ENCODE measurements around the gene NADSYN1. TPM values are rescaled to one million over a fixed set of nuclear protein-coding genes. Genes with fewer than 3 reads are reported as not detected.

Gene NADSYN1
- total and polyA plus RNA-seq, 5 experiments from 2014 or later, result 24.0 to 197 (median 29.1) TPM

DNA sequence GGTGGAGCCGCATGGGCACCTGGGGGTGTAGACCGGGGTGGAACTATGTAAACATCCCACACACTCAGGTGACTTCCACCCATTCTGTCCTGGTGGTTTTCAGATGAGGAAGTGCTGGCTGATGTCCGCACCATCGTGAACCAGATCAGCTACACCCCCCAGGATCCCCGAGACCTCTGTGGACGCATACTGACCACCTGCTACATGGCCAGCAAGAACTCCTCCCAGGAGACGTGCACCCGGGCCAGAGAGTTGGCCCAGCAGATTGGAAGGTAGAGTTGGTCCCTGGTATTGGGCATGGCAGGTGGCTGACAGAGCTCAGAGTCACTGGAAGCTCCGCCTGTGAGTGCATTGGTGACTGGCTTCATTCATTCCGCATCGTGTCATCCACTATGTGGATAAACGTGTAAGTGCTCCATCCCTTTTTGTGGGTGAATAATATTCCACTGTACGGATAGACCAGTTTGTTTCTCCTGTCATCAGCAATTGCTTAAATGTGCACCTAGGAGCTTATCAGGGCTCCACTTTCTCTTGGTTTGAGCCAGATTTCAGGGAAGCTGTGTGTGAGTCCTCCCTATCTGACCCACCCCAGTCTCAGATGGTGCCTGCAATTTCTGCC, 29.9 kb downstream of the NADSYN1 start:
- Mint-ChIP-seq H3K27ac (no peak overlapping the region), H3K4me3 (no peak overlapping the region), H3K36me3 (peaks cover 6 to 84% (median 43%) of the 10 kb centered on the region in 3 donors), H3K27me3 (no peaks in the 10 kb centered on the region), H3K4me1 (peaks cover 0 to 4% (median 0%) of the 10 kb centered on the region in 4 donors), H3K9me3 (no peaks in the 10 kb centered on the region)
- POLR2A ChIA-PET, result no interaction called here
- ATAC-seq (no peak), DNase-seq (no peak)

DNA sequence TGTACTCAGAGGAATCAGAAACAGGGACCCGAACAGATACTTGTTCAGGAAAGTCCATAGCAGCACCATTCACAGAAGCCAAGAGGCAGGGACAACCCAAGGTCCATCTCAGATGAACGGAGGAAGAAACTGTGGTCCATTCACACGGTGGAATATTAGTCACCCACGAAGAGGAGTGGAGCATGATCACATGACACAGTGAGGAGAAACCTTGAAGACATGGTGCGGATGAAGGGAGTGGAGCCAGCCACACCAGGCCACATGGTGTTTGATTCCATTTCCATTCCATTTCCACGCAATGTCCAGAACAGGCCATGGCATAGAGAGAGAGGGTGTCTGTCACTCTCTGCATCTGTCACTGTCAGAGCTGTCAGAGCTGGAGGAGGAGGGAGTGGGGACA, 30.7 kb downstream of the NADSYN1 start:
- no peak overlapping the region for H3K4me3 Mint-ChIP-seq

GRCh38 chr11:71484248-71485062, 31.5 kb downstream of the NADSYN1 start:
- Mint-ChIP-seq H3K4me3 (no peak overlapping the region), H3K9me3 (no peaks in the 10 kb centered on the region), H3K27ac (peak overlapping the region in 1 of 10 donors; percentile 12), H3K36me3 (peaks cover 9 to 88% (median 49%) of the 10 kb centered on the region in 3 donors), H3K27me3 (no peaks in the 10 kb centered on the region), H3K4me1 (peaks cover 0 to 8% (median 0%) of the 10 kb centered on the region in 4 donors)
- ATAC-seq (no peak), DNase-seq (no peak)
- POLR2A ChIA-PET, result no interaction called here

More for the DNA sequence above, 30.7 kb downstream of the NADSYN1 start:
- POLR2A ChIA-PET, result no interaction called here
- no peaks in the 10 kb centered on the region for H3K27me3 Mint-ChIP-seq
- H3K27ac Mint-ChIP-seq, result no peak overlapping the region
- DNase-seq, result no peak
- no peak for ATAC-seq
- peaks cover 0 to 6% (median 0%) of the 10 kb centered on the region in 4 donors for H3K4me1 Mint-ChIP-seq
- H3K36me3 Mint-ChIP-seq, result peaks cover 9 to 85% (median 49%) of the 10 kb centered on the region in 3 donors
- H3K9me3 Mint-ChIP-seq, result no peaks in the 10 kb centered on the region

DNA sequence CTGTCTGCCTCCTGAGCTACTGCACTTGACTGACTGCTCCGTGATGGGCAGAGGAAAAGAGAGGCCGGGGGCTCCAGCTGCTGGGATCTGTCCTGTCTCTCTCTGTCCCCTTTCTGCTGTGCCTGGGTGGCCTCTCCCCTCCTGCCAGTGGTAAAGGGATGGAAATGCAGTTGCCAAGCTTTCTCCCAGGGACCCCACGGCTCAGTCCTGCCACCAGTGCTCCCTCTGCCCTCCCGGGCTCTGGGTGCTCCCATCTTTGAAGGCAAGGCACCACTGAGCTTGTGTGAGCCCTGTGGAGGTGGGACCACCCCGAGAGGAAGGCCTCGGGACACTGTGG, 32.0 kb downstream of the NADSYN1 start:
- H3K27ac Mint-ChIP-seq, result no peak overlapping the region
- H3K4me3 Mint-ChIP-seq, result no peak overlapping the region
- no peaks in the 10 kb centered on the region for H3K27me3 Mint-ChIP-seq
- peaks cover 0 to 8% (median 0%) of the 10 kb centered on the region in 4 donors for H3K4me1 Mint-ChIP-seq
- DNase-seq, result no peak
- POLR2A ChIA-PET, result no interaction called here
- H3K36me3 Mint-ChIP-seq, result peaks cover 9 to 88% (median 46%) of the 10 kb centered on the region in 3 donors
- no peak for ATAC-seq
- H3K9me3 Mint-ChIP-seq, result no peaks in the 10 kb centered on the region

DNA sequence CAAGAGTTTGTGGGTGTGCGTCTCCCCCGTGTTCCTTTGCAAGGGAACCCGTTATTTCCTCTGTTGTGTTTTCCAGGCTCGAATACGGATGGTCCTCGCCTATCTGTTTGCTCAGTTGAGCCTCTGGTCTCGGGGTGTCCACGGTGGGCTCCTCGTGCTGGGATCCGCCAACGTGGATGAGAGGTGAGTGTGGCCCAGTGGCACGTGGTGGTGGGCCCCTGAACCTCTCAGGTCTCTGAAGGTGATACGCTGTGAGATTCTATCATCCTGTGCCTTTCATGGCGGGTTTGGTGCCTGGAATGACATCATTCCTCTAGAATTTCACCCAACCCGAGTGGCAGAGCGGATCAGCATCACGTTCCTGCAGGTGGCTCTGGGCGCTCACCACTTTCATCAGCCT, 32.5 kb downstream of the NADSYN1 start:
- Mint-ChIP-seq H3K4me1 (peaks cover 0 to 8% (median 0%) of the 10 kb centered on the region in 4 donors), H3K9me3 (no peaks in the 10 kb centered on the region), H3K36me3 (peaks cover 9 to 89% (median 47%) of the 10 kb centered on the region in 3 donors), H3K4me3 (no peak overlapping the region), H3K27ac (no peak overlapping the region), H3K27me3 (no peaks in the 10 kb centered on the region)
- ATAC-seq (no peak), DNase-seq (no peak)
- POLR2A ChIA-PET, result no interaction called here

GRCh38 chr11:71486320-71486719, 33.3 kb downstream of the NADSYN1 start:
- no peak for DNase-seq
- Mint-ChIP-seq H3K9me3 (no peaks in the 10 kb centered on the region), H3K27ac (peak overlapping the region in 1 of 10 donors; percentile 3), H3K36me3 (peaks cover 9 to 91% (median 48%) of the 10 kb centered on the region in 3 donors), H3K4me1 (peaks cover 0 to 8% (median 0%) of the 10 kb centered on the region in 4 donors), H3K4me3 (peak overlapping the region in 1 of 10 donors; percentile 9), H3K27me3 (no peaks in the 10 kb centered on the region)
- ATAC-seq, result no peak
- POLR2A ChIA-PET, result no interaction called here

DNA sequence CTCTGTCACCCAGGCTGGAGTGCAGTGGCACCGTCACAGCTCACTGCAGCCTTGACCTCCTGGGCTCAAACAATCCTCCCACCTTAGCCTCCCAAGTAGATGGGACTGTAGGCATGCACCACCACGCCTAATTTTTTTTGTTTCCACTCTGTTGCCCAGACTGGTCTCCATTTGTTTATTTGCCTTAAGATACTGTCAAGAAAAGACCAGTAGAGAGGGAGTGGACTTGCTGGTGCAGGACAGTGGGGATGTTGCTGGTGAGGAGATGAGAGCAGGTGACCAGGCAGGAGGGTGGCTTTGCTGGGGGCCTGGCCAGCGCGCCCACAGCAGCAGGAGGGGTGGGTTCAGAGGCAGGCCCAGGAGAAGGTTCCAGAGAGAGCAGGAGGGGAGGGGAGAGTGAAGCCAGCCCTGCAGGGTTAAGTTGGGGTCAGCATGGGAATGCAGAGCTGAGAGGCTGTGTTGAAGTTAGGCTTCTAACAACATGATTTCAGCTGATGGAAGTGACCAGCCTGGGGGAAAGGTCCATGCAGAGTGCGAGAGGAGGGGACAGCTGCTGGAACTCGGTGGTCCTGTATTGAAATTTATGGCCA, 35.8 kb downstream of the NADSYN1 start:
- Mint-ChIP-seq H3K4me3 (no peak overlapping the region), H3K4me1 (peaks cover 0 to 10% (median 2%) of the 10 kb centered on the region in 4 donors), H3K27me3 (no peaks in the 10 kb centered on the region), H3K36me3 (peaks cover 10 to 93% (median 55%) of the 10 kb centered on the region in 3 donors), H3K9me3 (no peaks in the 10 kb centered on the region), H3K27ac (peak overlapping the region in 4 of 10 donors; percentile 20 to 56 (median 32))
- ATAC-seq (no peak), DNase-seq (no peak)
- POLR2A ChIA-PET, result no interaction called here

GRCh38 chr11:71489311-71490043, 36.5 kb downstream of the NADSYN1 start:
- H3K36me3 Mint-ChIP-seq, result peaks cover 10 to 93% (median 56%) of the 10 kb centered on the region in 3 donors
- H3K27me3 Mint-ChIP-seq, result no peaks in the 10 kb centered on the region
- DNase-seq, result no peak
- POLR2A ChIA-PET, result no interaction called here
- no peak for ATAC-seq
- no peak overlapping the region for H3K4me3 Mint-ChIP-seq
- H3K4me1 Mint-ChIP-seq, result peaks cover 0 to 9% (median 2%) of the 10 kb centered on the region in 4 donors
- H3K9me3 Mint-ChIP-seq, result no peaks in the 10 kb centered on the region
- peak overlapping the region in 1 of 10 donors; percentile 45 for H3K27ac Mint-ChIP-seq

DNA sequence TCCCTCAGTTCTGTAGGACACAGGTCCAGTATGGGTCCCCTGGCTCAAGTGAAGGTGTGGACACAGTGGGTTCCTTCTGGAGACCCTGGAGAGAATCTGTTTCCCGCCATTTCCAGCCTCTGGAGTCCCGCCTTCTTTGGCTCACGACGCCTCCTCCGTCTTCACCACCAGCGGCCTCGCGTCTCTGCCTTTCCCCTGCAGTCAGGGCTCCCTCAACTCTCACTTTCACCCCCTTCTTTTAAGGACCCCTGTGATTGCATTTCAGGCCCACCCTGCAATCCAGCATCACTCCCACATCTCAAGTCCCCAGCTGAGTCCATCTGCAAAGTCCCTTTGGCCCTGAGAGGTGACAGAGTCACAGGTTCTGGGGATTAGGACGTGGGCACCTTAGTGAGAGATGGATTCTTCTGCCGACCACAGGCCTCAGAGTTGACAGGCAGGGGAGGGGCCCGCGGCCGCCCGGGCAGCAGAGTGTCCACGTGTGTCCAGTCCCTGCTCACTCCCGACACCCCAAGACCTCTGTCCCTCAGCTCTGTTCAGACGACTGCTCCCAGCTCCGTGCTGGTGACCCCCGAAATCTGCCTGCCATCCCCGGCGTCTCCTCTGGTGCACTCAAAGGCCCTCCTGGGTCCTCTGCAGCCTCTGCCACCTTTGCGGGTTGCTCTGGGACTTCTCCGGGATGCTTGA, 37.2 kb downstream of the NADSYN1 start:
- ATAC-seq (no peak), DNase-seq (no peak)
- Mint-ChIP-seq H3K27ac (no peak overlapping the region), H3K4me1 (peaks cover 0 to 9% (median 2%) of the 10 kb centered on the region in 4 donors), H3K27me3 (no peaks in the 10 kb centered on the region), H3K9me3 (no peaks in the 10 kb centered on the region), H3K36me3 (peaks cover 16 to 93% (median 61%) of the 10 kb centered on the region in 3 donors), H3K4me3 (no peak overlapping the region)
- POLR2A ChIA-PET, result interaction anchor here (0.9 kb wide), 1 partner anchor 10 kb away, joined by 3 read pairs; no protein-coding TSS in a partner anchor

DNA sequence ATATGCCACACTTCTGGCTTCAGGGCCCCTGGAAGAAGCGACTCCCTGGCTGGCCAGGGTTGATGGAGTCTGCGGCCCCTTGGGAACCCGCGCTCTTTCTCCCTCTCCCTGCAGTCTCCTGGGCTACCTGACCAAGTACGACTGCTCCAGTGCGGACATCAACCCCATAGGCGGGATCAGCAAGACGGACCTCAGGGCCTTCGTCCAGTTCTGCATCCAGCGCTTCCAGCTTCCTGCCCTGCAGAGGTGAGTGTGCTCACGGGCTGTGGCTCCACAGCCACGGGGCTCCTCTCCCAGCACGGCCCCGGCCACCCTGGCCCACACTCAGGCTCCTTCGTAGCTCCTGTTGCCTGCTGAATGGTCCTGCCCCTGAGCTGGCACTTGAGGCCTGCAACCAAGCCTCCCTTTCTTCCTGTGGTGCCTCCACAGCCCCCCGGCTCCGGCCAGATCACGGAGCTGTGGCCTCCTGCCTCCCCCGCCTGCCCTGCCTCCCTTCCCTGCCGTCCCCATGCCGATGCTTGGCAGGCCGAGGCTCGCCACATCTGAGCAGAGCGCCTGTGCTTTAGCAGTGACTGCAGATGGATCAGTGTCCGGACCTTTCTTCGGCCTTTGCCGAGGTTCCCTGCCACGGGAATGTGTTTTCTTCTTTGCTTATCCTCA, 37.9 kb downstream of the NADSYN1 start:
- H3K36me3 Mint-ChIP-seq, result peaks cover 21 to 93% (median 60%) of the 10 kb centered on the region in 3 donors
- ATAC-seq (no peak), DNase-seq (no peak)

GRCh38 chr11:71491531-71491930, 38.5 kb downstream of the NADSYN1 start:
- DNase-seq, result no peak
- peaks cover 0 to 9% (median 2%) of the 10 kb centered on the region in 4 donors for H3K4me1 Mint-ChIP-seq
- H3K27ac Mint-ChIP-seq, result no peak overlapping the region
- H3K9me3 Mint-ChIP-seq, result no peaks in the 10 kb centered on the region
- POLR2A ChIA-PET, result interaction anchor here (0.9 kb wide), 1 partner anchor 11 kb away, joined by 3 read pairs; no protein-coding TSS in a partner anchor
- ATAC-seq, result no peak
- H3K36me3 Mint-ChIP-seq, result peaks cover 22 to 93% (median 55%) of the 10 kb centered on the region in 3 donors
- no peak overlapping the region for H3K4me3 Mint-ChIP-seq
- no peaks in the 10 kb centered on the region for H3K27me3 Mint-ChIP-seq

More for the DNA sequence above, 37.9 kb downstream of the NADSYN1 start:
- Mint-ChIP-seq H3K27me3 (no peaks in the 10 kb centered on the region), H3K9me3 (no peaks in the 10 kb centered on the region), H3K4me1 (peaks cover 0 to 9% (median 2%) of the 10 kb centered on the region in 4 donors), H3K4me3 (no peak overlapping the region), H3K27ac (no peak overlapping the region)
- POLR2A ChIA-PET, result interaction anchor here (0.9 kb wide), 1 partner anchor 11 kb away, joined by 3 read pairs; no protein-coding TSS in a partner anchor

Data from naive thymus-derived CD8-positive, alpha-beta T cell (primary cell).